ENCODE results near the gene SHANK3.
"Not testable (repeated sequence)": the region's sequence is repeated elsewhere in the genome, so short reads cannot be mapped to it uniquely, and the experiment has no call there.

SHANK3 gene

GRCh38 chr22:50627642-50628542, 44.7 kb upstream of the SHANK3 start, which contains the start of gene ARSA:
Gene ARSA, minus strand, starts transcription at chr22:50628152. Its CDS starts 373 bp downstream, at chr22:50627779.
- peak; percentile 43; the same call in 1 of the 2 replicates for TF ChIP-seq CTCF (IDR thresholded peaks at IDR 0.05; ENCODE audit: borderline replicate concordance, insufficient read depth, low read depth, low read length)
- peak within 1 kb of the TSS; percentile 88 for H3K4me3 ChIP-seq (ENCODE audit: low read depth, low read length)

GRCh38 chr22:50628543-50629134, 44.0 kb upstream of the SHANK3 start:
- H3K4me3 ChIP-seq (ENCODE audit: low read depth, low read length), result peak overlapping the region; percentile 88
- no peak for TF ChIP-seq CTCF (IDR thresholded peaks at IDR 0.05; ENCODE audit: borderline replicate concordance, insufficient read depth, low read depth, low read length)

- TF ChIP-seq CTCF (IDR thresholded peaks at IDR 0.05; ENCODE audit: borderline replicate concordance, insufficient read depth, low read depth, low read length), result no peak
- H3K4me3 ChIP-seq (ENCODE audit: low read depth, low read length), result no peak overlapping the region
These were observed 42.2 kb upstream of the SHANK3 start for GRCh38 chr22:50630376-50630775.

- no peak for TF ChIP-seq CTCF (IDR thresholded peaks at IDR 0.05; ENCODE audit: borderline replicate concordance, insufficient read depth, low read depth, low read length)
- no peak overlapping the region for H3K4me3 ChIP-seq (ENCODE audit: low read depth, low read length)
These were observed 39.5 kb upstream of the SHANK3 start for GRCh38 chr22:50633086-50633485.

GRCh38 chr22:50633771-50634170, 38.9 kb upstream of the SHANK3 start:
- H3K4me3 ChIP-seq (ENCODE audit: low read depth, low read length), result no peak overlapping the region
- no peak for TF ChIP-seq CTCF (IDR thresholded peaks at IDR 0.05; ENCODE audit: borderline replicate concordance, insufficient read depth, low read depth, low read length)

- TF ChIP-seq CTCF (IDR thresholded peaks at IDR 0.05; ENCODE audit: borderline replicate concordance, insufficient read depth, low read depth, low read length), result no peak
- no peak overlapping the region for H3K4me3 ChIP-seq (ENCODE audit: low read depth, low read length)
These were observed 37.0 kb upstream of the SHANK3 start for GRCh38 chr22:50635591-50635990.

GRCh38 chr22:50640296-50640695, 32.3 kb upstream of the SHANK3 start:
- H3K4me3 ChIP-seq (ENCODE audit: low read depth, low read length), result not testable (repeated sequence)
